GM12878 (cell line): Measurements from ENCODE around the gene ABL2. TPM values are rescaled to one million over a fixed set of nuclear protein-coding genes. Genes with fewer than 3 reads are reported as not detected.

Experiments used
- ATAC-seq: fragments of 200-7000 bp; cut with Tn5 transposase; 3 replicates; pipeline ENCODE4 v1.9.1; 2020; ENCODE audit warnings: mild to moderate bottlenecking, moderate library complexity
- BruUV-seq: library from RNA; stranded (reverse); fragments of 400-500 nt; replicated peaks from 2 replicates; lab custom pipeline; 2021; lab: Mats Ljungman, UMichigan
- CTCF ChIA-PET: fragments of 300-600 bp; sonication (Branson Sonifier 250); formaldehyde crosslinking; extraction: SDS; loops from one replicate; lab custom pipeline; 2021; ENCODE audit warnings: inconsistent platforms; lab: Yijun Ruan, JAX
- POLR2A ChIA-PET: fragments of 350-600 bp; formaldehyde crosslinking; extraction: SDS; loops from one replicate; lab custom pipeline; 2021; ENCODE audit warnings: inconsistent platforms; lab: Charles Lee
- RAD21 ChIA-PET: fragments of 300-600 bp; sonication (Branson Sonifier 250); formaldehyde crosslinking; loops from one replicate; lab custom pipeline; 2023; ENCODE audit warnings: antibody characterized with exemption; ENCODE audit not compliant: unreplicated experiment; lab: Charles Lee
- SMC1A ChIA-PET: fragments of 300-600 bp; sonication (Branson Sonifier 250); formaldehyde crosslinking; loops from one replicate; lab custom pipeline; 2023; ENCODE audit not compliant: unreplicated experiment, uncharacterized antibody; lab: Charles Lee
- DNase-seq: peaks from one replicate; pipeline ENCODE4 v3.0.0-alpha.2; 2011; ENCODE audit warnings: low read depth, low spot score
- FAIRE-seq: peaks from 3 replicates; lab custom pipeline; 2011; peaks lifted over from hg19 to GRCh38; lab: Jason Lieb, UNC
- H2AFZ ChIP-seq: 2 replicates; pipeline ENCODE4 v1.6.0; 2011; ENCODE audit warnings: low read depth, low read length, control low read depth; ENCODE audit not compliant: control insufficient read depth
- H3K27ac ChIP-seq: 2 replicates; pipeline ENCODE4 v1.5.1; 2011; ENCODE audit warnings: control low read depth; ENCODE audit not compliant: control insufficient read depth, insufficient read depth
- H3K27me3 ChIP-seq, 2 experiments: replicated peaks in 1 of 2; 2 replicates each; pipeline versions ENCODE4 v1.6.0 to v1.6.1; 2011; ENCODE audit warnings: low read length in 1 of 2; ENCODE audit not compliant: control insufficient read depth in 2 of 2, insufficient read depth in 2 of 2
- H3K36me3 ChIP-seq, 2 experiments: 2 replicates each; pipeline ENCODE4 v1.5.1; 2011; ENCODE audit warnings: low read length in 1 of 2; ENCODE audit not compliant: control insufficient read depth in 2 of 2, insufficient read depth in 2 of 2
- H3K4me1 ChIP-seq: 2 replicates; pipeline ENCODE4 v1.6.1; 2011; ENCODE audit warnings: mild to moderate bottlenecking, low read length, moderate library complexity, mixed read lengths; ENCODE audit not compliant: control insufficient read depth, insufficient read depth
- H3K4me2 ChIP-seq: 2 replicates; pipeline ENCODE4 v1.6.0; 2011; ENCODE audit warnings: control low read depth; ENCODE audit not compliant: control insufficient read depth, insufficient read depth
- H3K4me3 ChIP-seq: fragments of 200-600 bp; sonication (generic); 2 replicates; pipeline ENCODE4 v1.5.1; 2016
- H3K79me2 ChIP-seq: 2 replicates; pipeline ENCODE4 v1.6.0; 2011; ENCODE audit warnings: low read length; ENCODE audit not compliant: control insufficient read depth, insufficient read depth
- H3K9ac ChIP-seq: 2 replicates; pipeline ENCODE4 v1.8.0; 2011; ENCODE audit warnings: low read length, control low read depth, mixed read lengths; ENCODE audit not compliant: control insufficient read depth, insufficient read depth
- H3K9me3 ChIP-seq: replicated peaks from 3 replicates; pipeline ENCODE4 v1.5.1; 2011; ENCODE audit warnings: mild to moderate bottlenecking, low read length; ENCODE audit not compliant: control insufficient read depth, insufficient read depth
- H4K20me1 ChIP-seq: 2 replicates; pipeline ENCODE4 v1.6.0; 2011; ENCODE audit not compliant: control insufficient read depth, insufficient read depth
- BCL3 ChIP-seq: IDR thresholded peaks from 2 replicates; pipeline ENCODE4 v1.6.1; 2011; ENCODE audit warnings: borderline replicate concordance, low read depth, mild to moderate bottlenecking, moderate library complexity, low read length; ENCODE audit not compliant: insufficient read depth, poor library complexity, severe bottlenecking
- CHD1 ChIP-seq: IDR thresholded peaks from 2 replicates; pipeline ENCODE4 v1.6.1; 2012; ENCODE audit warnings: low read depth, low read length, improper control_type of control experiment
- CREB1 ChIP-seq: IDR thresholded peaks from 2 replicates; pipeline ENCODE4 v1.6.1; 2012; ENCODE audit warnings: low read depth, mild to moderate bottlenecking, inconsistent platforms
- MXI1 ChIP-seq: fragments of 150-350 bp; IDR thresholded peaks from 2 replicates; pipeline ENCODE4 v1.6.1; 2011; ENCODE audit warnings: low read depth, mild to moderate bottlenecking, inconsistent platforms, low read length, improper control_type of control experiment
- NFIC ChIP-seq: IDR thresholded peaks from 2 replicates; pipeline ENCODE4 v1.6.1; 2012; ENCODE audit warnings: low read depth, mild to moderate bottlenecking, inconsistent platforms, low read length, moderate library complexity
- NKRF ChIP-seq: fragments of 450-650 bp; conservative IDR thresholded peaks from 2 replicates; pipeline ENCODE4 v1.6.1; 2017; ENCODE audit warnings: mild to moderate bottlenecking, moderate library complexity
- NR2C2 ChIP-seq: IDR thresholded peaks from 2 replicates; pipeline ENCODE4 v1.6.1; 2011; ENCODE audit warnings: borderline replicate concordance, low read depth; ENCODE audit not compliant: control insufficient read depth, insufficient read length
- RAD21 ChIP-seq: IDR thresholded peaks from 2 replicates; pipeline ENCODE4 v1.6.1; 2011; ENCODE audit warnings: mild to moderate bottlenecking, low read depth, low read length, moderate library complexity; ENCODE audit not compliant: insufficient read depth
- RUNX3 ChIP-seq: IDR thresholded peaks from 2 replicates; pipeline ENCODE4 v1.6.1; 2012; ENCODE audit warnings: low read length, inconsistent platforms
- SIX5 ChIP-seq: IDR thresholded peaks from 2 replicates; pipeline ENCODE4 v1.6.1; 2011; ENCODE audit warnings: mild to moderate bottlenecking, low read depth, low read length, moderate library complexity; ENCODE audit not compliant: severe bottlenecking
- STAT3 ChIP-seq: IDR thresholded peaks from 2 replicates; pipeline ENCODE4 v1.6.1; 2011; ENCODE audit warnings: low read depth, low read length, improper control_type of control experiment
- SUPT20H ChIP-seq: IDR thresholded peaks from 2 replicates; pipeline ENCODE4 v1.6.1; 2011; ENCODE audit warnings: low read depth, mild to moderate bottlenecking, low read length, moderate library complexity, borderline replicate concordance; ENCODE audit not compliant: control insufficient read depth
- SUZ12 ChIP-seq: fragments of 200-600 bp; sonication (generic); IDR thresholded peaks from one replicate; pipeline ENCODE4 v1.6.1; 2018; ENCODE audit warnings: antibody characterized with exemption, mild to moderate bottlenecking; ENCODE audit not compliant: unreplicated experiment
- TCF3 ChIP-seq: IDR thresholded peaks from 2 replicates; pipeline ENCODE4 v1.6.1; 2012; ENCODE audit warnings: low read depth, mild to moderate bottlenecking, low read length, borderline replicate concordance; ENCODE audit not compliant: insufficient read depth
- TCF7 ChIP-seq: IDR thresholded peaks from 2 replicates; pipeline ENCODE4 v1.6.1; 2014; ENCODE audit warnings: antibody characterized with exemption, borderline replicate concordance
- WGBS: methylation state at CpG from one replicate; pipeline ENCODE4 v1.1.6; 2016; ENCODE audit warnings: low lambda C conversion rate; ENCODE audit not compliant: insufficient replicate concordance, insufficient coverage; ENCODE audit errors: missing lambda C conversion rate; 5-methylcytosine and 5-hydroxymethylcytosine counted together
- in situ Hi-C: fragments of 300-500 bp; cut with MboI; formaldehyde crosslinking; loops from 9 replicates; pipeline ENCODE4 v1.14.3; 2018; ENCODE audit warnings: mixed read lengths
- intact Hi-C: fragments of 100-400 bp; cut with micrococcal nuclease; formaldehyde crosslinking; loops from one replicate; pipeline ENCODE4 v1.14.2; 2022; ENCODE audit not compliant: unreplicated experiment
- polyA plus RNA-seq, 11 experiments: library from polyadenylated mRNA; depleted of rRNA in 4 of 11; unstranded in 6 of 11; stranded (reverse) in 5 of 11; fragments of >200 nt; fragmentation: Nextera tagmentation in 4 of 11; fragmentation: Illumina TruSeq in 1 of 11; extraction: Ambion mirVana in 4 of 11; extraction: Trizol in 1 of 11; gene quantifications; 1 replicate in 1 of 11; 2 replicates in 10 of 11; pipeline versions ENCODE4 v1.2.1 to v1.2.3, GENCODE V29; 2011 to 2016; ENCODE audit warnings: inconsistent platforms in 2 of 11, missing spikeins in 2 of 11, low read depth in 1 of 11
- total RNA-seq, 4 experiments: library from RNA; depleted of rRNA in 3 of 4; stranded (reverse); fragments of >200 nt in 3 of 4; fragmentation: Illumina TruSeq in 1 of 4; extraction: Trizol in 1 of 4; gene quantifications; 2 replicates each; pipeline versions ENCODE4 v1.2.1 to v1.2.3, GENCODE V29; 2013 to 2021
- TF ChIP-seq, protein P1 (sequence below): fragments of 150-350 bp; IDR thresholded peaks from 2 replicates; pipeline ENCODE4 v1.6.1; 2014; ENCODE audit warnings: mild to moderate bottlenecking, low read depth, low read length

The ABL2 gene
- total and polyA plus RNA-seq, 10 of the 15 experiments (the other 5 are each of a cell fraction or from before 2014, with no cell fraction given): 0.57 to 9.4 (median 3.6) TPM

DNA sequence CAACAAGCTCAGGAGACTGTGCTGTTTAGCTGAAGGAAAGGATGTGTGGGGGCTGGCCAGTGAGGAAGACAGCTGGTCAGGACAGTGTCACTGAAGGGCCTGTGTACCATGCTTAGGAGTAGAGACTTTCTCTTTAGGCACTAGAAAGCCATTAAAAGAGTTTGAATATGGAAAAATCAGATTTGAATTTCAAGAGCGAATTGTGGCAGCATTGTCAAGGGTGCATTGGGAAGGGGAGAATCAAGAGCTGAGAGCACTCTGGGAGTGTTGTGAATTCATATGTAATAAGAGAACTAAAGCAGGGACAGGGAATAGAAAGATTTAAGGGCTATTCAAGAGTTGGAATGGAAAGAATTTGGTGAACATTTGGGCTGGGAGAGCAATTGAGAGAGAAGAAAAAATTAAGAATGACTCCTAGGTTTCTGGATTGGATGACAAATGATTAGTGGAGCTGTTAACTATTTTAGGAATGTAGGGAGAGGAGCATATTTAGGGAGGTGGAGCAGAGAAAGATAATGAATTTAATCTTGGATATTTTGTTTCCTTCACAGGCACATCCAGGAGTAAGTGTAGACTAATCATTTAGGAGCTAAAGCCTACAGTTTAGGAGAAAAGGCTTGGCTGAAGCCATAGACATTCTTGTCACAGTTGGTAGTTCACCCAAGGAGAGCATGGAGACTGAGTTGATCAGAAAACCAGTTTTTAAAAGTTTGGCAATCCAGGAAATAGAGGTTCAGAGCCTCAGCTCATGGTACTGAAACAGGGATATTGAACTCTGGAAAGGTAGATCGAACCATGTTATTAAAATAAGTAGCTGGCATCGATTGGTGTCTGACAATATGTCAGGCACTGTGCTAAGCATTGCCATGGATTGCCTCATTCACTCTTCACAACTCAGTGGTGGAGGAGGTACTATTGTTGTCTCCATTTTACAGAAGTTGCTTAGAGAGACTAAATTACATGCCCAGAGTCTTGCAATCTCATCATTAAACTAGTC is 170.7 kb downstream of the ABL2 start (continued):
- no peak for TF ChIP-seq NR2C2

GRCh38 chr1:179055937-179056336 is 173.5 kb downstream of the ABL2 start:
- Histone ChIP-seq H3K4me1 (no peaks in the 10 kb centered on the region), H3K4me3 (no peak overlapping the region), H4K20me1 (no peaks in the 10 kb centered on the region), H3K27ac (no peak overlapping the region), H3K9ac (no peak overlapping the region), H3K4me2 (no peak overlapping the region), H2AFZ (no peak overlapping the region), H3K79me2 (no peaks in the 10 kb centered on the region), H3K9me3 (no peaks in the 10 kb centered on the region), H3K36me3 (peaks cover 0 to 3% of the 10 kb centered on the region in 2 experiments; a peak in 1 of 4 replicates), H3K27me3 (no peaks in the 10 kb centered on the region)
- TF ChIP-seq MXI1 (no peak), NFIC (no peak), SIX5 (no peak), NKRF (no peak), RUNX3 (no peak), TCF3 (no peak), CHD1 (no peak), SUZ12 (no peak), STAT3 (no peak), BCL3 (no peak), CREB1 (no peak), SUPT20H (no peak), RAD21 (no peak), TCF7 (no peak)
- TF ChIP-seq, protein P1, sequence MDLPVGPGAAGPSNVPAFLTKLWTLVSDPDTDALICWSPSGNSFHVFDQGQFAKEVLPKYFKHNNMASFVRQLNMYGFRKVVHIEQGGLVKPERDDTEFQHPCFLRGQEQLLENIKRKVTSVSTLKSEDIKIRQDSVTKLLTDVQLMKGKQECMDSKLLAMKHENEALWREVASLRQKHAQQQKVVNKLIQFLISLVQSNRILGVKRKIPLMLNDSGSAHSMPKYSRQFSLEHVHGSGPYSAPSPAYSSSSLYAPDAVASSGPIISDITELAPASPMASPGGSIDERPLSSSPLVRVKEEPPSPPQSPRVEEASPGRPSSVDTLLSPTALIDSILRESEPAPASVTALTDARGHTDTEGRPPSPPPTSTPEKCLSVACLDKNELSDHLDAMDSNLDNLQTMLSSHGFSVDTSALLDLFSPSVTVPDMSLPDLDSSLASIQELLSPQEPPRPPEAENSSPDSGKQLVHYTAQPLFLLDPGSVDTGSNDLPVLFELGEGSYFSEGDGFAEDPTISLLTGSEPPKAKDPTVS: no peak
- CTCF ChIA-PET: interaction anchor here (1.9 kb wide), 1 partner anchor 11 kb away, joined by 5 read pairs; no protein-coding TSS in a partner anchor
- POLR2A ChIA-PET: no interaction called here
- 97% methylated on average over 2 of the region's 2 CpGs for WGBS
- ATAC-seq: no peak
- in situ Hi-C loops: no loop called here
- intact Hi-C loops: no loop called here
- no TSS peak for BruUV-seq
- SMC1A ChIA-PET: no interaction called here
- no peak for FAIRE-seq
- RAD21 ChIA-PET: no interaction called here
- DNase-seq: no peak
